Natural killer cell (primary cell): ENCODE data around the gene TTC28. TPM values are rescaled to one million over a fixed set of nuclear protein-coding genes. Genes with fewer than 3 reads are reported as not detected.
"Not testable (repeated sequence)": the region's sequence is repeated elsewhere in the genome, so short reads cannot be mapped to it uniquely, and the experiment has no call there.

ENCODE experiments used
- ATAC-seq, 3 donors: fragments of 150-1000 bp in 2 of 3; fragments of 200-7000 bp in 1 of 3; cut with Tn5 transposase; 1 replicate in 1 of 3; 2 replicates in 2 of 3; pipeline ENCODE4 v1.10.0; 2021; ENCODE audit warnings: mild to moderate bottlenecking in 2 of 3, moderate library complexity in 2 of 3
- DNase-seq, 2 donors: peaks; one replicate each; pipeline versions ENCODE4 v3.0.0 to v3.0.0-alpha.2; 2013 to 2021; ENCODE audit warnings: mixed read lengths in 1 of 2
- H3K27ac ChIP-seq: one replicate; pipeline ENCODE4 v1.5.1; 2013; ENCODE audit warnings: mild to moderate bottlenecking, low read length
- H3K27me3 ChIP-seq: one replicate; pipeline ENCODE4 v1.6.1; 2013; ENCODE audit warnings: low read length; ENCODE audit not compliant: control insufficient read depth, insufficient read depth
- H3K36me3 ChIP-seq: one replicate; pipeline ENCODE4 v1.6.1; 2013; ENCODE audit warnings: low read length; ENCODE audit not compliant: control insufficient read depth, insufficient read depth
- H3K4me1 ChIP-seq: one replicate; pipeline ENCODE4 v1.6.1; 2013; ENCODE audit warnings: low read length; ENCODE audit not compliant: control insufficient read depth, insufficient read depth
- H3K4me3 ChIP-seq: one replicate; pipeline ENCODE4 v1.5.1; 2013; ENCODE audit warnings: low read length
- H3K9me3 ChIP-seq: one replicate; pipeline ENCODE4 v1.6.1; 2013; ENCODE audit warnings: low read length; ENCODE audit not compliant: control insufficient read depth, insufficient read depth
- H3K27ac Mint-ChIP-seq, 2 donors: one replicate each; pipeline ENCODE4 v1.8.0; 2022; ENCODE audit warnings: mild to moderate bottlenecking in 2 of 2, mixed read lengths in 2 of 2, moderate library complexity in 1 of 2
- H3K27me3 Mint-ChIP-seq, 2 donors: one replicate each; pipeline ENCODE4 v1.8.0; 2022; ENCODE audit warnings: low read depth in 2 of 2, mixed read lengths in 2 of 2
- H3K36me3 Mint-ChIP-seq: one replicate; pipeline ENCODE4 v1.8.0; 2022; ENCODE audit warnings: mixed read lengths
- H3K4me1 Mint-ChIP-seq, 2 donors: one replicate each; pipeline ENCODE4 v1.8.0; 2022; ENCODE audit warnings: mixed read lengths in 2 of 2
- H3K4me3 Mint-ChIP-seq: one replicate; pipeline ENCODE4 v1.8.0; 2022; ENCODE audit warnings: mild to moderate bottlenecking, moderate library complexity, mixed read lengths
- H3K9me3 Mint-ChIP-seq, 2 donors: one replicate each; pipeline ENCODE4 v1.8.0; 2022; ENCODE audit warnings: mixed read lengths in 2 of 2
- CTCF ChIP-seq: fragments of 200-600 bp; IDR thresholded peaks from one replicate; pipeline ENCODE4 v1.8.0; 2022; ENCODE audit warnings: antibody characterized with exemption
- WGBS: methylation state at CpG from one replicate; pipeline ENCODE4 v1.1.7; 2013; ENCODE audit warnings: missing lambda C conversion rate; ENCODE audit not compliant: insufficient coverage; 5-methylcytosine and 5-hydroxymethylcytosine counted together
- intact Hi-C: fragments of 100-400 bp; cut with micrococcal nuclease; formaldehyde crosslinking; loops from one replicate; pipeline ENCODE4 v1.14.2; 2022
- total RNA-seq, 4 donors: library from RNA; stranded (reverse); fragments of 120-200 nt in 1 of 4; gene quantifications; one replicate each; pipeline versions ENCODE4 v1.2.3 to v1.2.4, GENCODE V29; 2013 to 2022

The TTC28 gene
- total RNA-seq, 3 donors from 2014 or later (not counting 1 experiment from before 2014, with no cell fraction given) = 4.1 to 10.0 (median 8.6) TPM

GRCh38 chr22:28366856-28367255 lies 312.8 kb downstream of the TTC28 start:
- TF ChIP-seq CTCF = no peak
- Histone ChIP-seq H3K36me3 (no peaks in the 10 kb centered on the region), H3K27ac (no peak overlapping the region), H3K27me3 (no peaks in the 10 kb centered on the region), H3K9me3 (peaks cover 8% of the 10 kb centered on the region), H3K4me1 (peaks cover 3% of the 10 kb centered on the region), H3K4me3 (no peak overlapping the region)
- Mint-ChIP-seq H3K27me3 (peaks cover 0 to 31% of the 10 kb centered on the region in 2 donors), H3K36me3 (no peaks in the 10 kb centered on the region), H3K4me3 (no peak overlapping the region), H3K27ac (no peak overlapping the region), H3K4me1 (peaks cover 0 to 13% of the 10 kb centered on the region in 2 donors), H3K9me3 (peaks cover 0 to 2% of the 10 kb centered on the region in 2 donors)
- intact Hi-C loops = no loop called here
- DNase-seq = no peak
- 100% methylated on average over 1 of the region's 1 CpG for WGBS
- ATAC-seq = no peak

GRCh38 chr22:28365371-28365770 lies 314.3 kb downstream of the TTC28 start:
- TF ChIP-seq CTCF = no peak
- peaks cover 3% of the 10 kb centered on the region for H3K4me1 ChIP-seq
- Mint-ChIP-seq H3K4me3 (no peak overlapping the region), H3K27ac (no peak overlapping the region), H3K4me1 (peaks cover 0 to 8% of the 10 kb centered on the region in 2 donors), H3K9me3 (peaks cover 0 to 2% of the 10 kb centered on the region in 2 donors), H3K36me3 (no peaks in the 10 kb centered on the region), H3K27me3 (peaks cover 0 to 31% of the 10 kb centered on the region in 2 donors)
- no peak overlapping the region for H3K27ac ChIP-seq
- ATAC-seq (no peak), DNase-seq (no peak)
- intact Hi-C loops = no loop called here
- H3K27me3 ChIP-seq = no peaks in the 10 kb centered on the region
- peaks cover 8% of the 10 kb centered on the region for H3K9me3 ChIP-seq
- 60% methylated on average over 1 of the region's 1 CpG for WGBS
- H3K36me3 ChIP-seq = no peaks in the 10 kb centered on the region
- no peak overlapping the region for H3K4me3 ChIP-seq

GRCh38 chr22:28364105-28364504 lies 315.5 kb downstream of the TTC28 start:
- H3K36me3 ChIP-seq, H3K9me3 ChIP-seq, H3K4me1 Mint-ChIP-seq, H3K27me3 ChIP-seq, DNase-seq, H3K4me1 ChIP-seq, H3K4me3 ChIP-seq, H3K36me3 Mint-ChIP-seq, intact Hi-C loops, H3K4me3 Mint-ChIP-seq, H3K9me3 Mint-ChIP-seq, H3K27ac ChIP-seq, H3K27ac Mint-ChIP-seq, ATAC-seq: not testable (repeated sequence)
- WGBS = 83% methylated on average over 2 of the region's 3 CpGs
- peaks cover 0 to 31% of the 10 kb centered on the region in 2 donors for H3K27me3 Mint-ChIP-seq

- no peak for DNase-seq
- H3K36me3 ChIP-seq = no peaks in the 10 kb centered on the region
- intact Hi-C loops = no loop called here
- no peaks in the 10 kb centered on the region for H3K27me3 ChIP-seq
- no peaks in the 10 kb centered on the region for H3K4me1 Mint-ChIP-seq
- ATAC-seq = no peak
- peaks cover 8% of the 10 kb centered on the region for H3K9me3 ChIP-seq
- peaks cover 0 to under 1% of the 10 kb centered on the region in 2 donors for H3K27me3 Mint-ChIP-seq
- no peaks in the 10 kb centered on the region for H3K4me1 ChIP-seq
- H3K9me3 Mint-ChIP-seq = no peaks in the 10 kb centered on the region
- no peak overlapping the region for H3K27ac ChIP-seq
- no peak overlapping the region for H3K27ac Mint-ChIP-seq
- no peak overlapping the region for H3K4me3 ChIP-seq
- TF ChIP-seq CTCF = no peak
- H3K4me3 Mint-ChIP-seq = no peak overlapping the region
- H3K36me3 Mint-ChIP-seq = no peaks in the 10 kb centered on the region
Observed at GRCh38 chr22:28360939-28361338, 318.7 kb downstream of the TTC28 start.
